Endodermal cell (in vitro differentiated cells): ENCODE data around the gene HNF1B. TPM values are rescaled to one million over a fixed set of nuclear protein-coding genes. Genes with fewer than 3 reads are reported as not detected.

Experiments used
- DNase-seq: peaks from one replicate; pipeline ENCODE4 v3.0.0-alpha.2; 2017
- H3K27ac ChIP-seq: 2 replicates; pipeline ENCODE4 v1.5.1; 2013; ENCODE audit warnings: mild to moderate bottlenecking, low read depth, low read length, moderate library complexity
- H3K27me3 ChIP-seq: 2 replicates; pipeline ENCODE4 v1.6.1; 2013; ENCODE audit warnings: mild to moderate bottlenecking, low read length, moderate library complexity; ENCODE audit not compliant: insufficient read depth, control insufficient read depth, poor library complexity, severe bottlenecking
- H3K36me3 ChIP-seq: 2 replicates; pipeline ENCODE4 v1.7.0; 2013; ENCODE audit warnings: mild to moderate bottlenecking, low read length, moderate library complexity; ENCODE audit not compliant: control insufficient read depth, insufficient read depth
- H3K4me1 ChIP-seq: one replicate; pipeline ENCODE4 v1.7.0; 2013; ENCODE audit warnings: low read length; ENCODE audit not compliant: control insufficient read depth, insufficient read depth
- H3K4me3 ChIP-seq: 2 replicates; pipeline ENCODE4 v1.5.1; 2013; ENCODE audit warnings: mild to moderate bottlenecking, low read length, moderate library complexity
- H3K9ac ChIP-seq: 2 replicates; pipeline ENCODE4 v1.6.1; 2013; ENCODE audit warnings: mild to moderate bottlenecking, low read length, moderate library complexity; ENCODE audit not compliant: poor library complexity, severe bottlenecking; ENCODE audit errors: extremely low read depth
- H3K9me3 ChIP-seq: 2 replicates; pipeline ENCODE4 v1.6.1; 2013; ENCODE audit warnings: mild to moderate bottlenecking, low read length, moderate library complexity; ENCODE audit not compliant: control insufficient read depth
- H3K27ac Mint-ChIP-seq: 2 replicates; pipeline ENCODE4 v1.8.0; 2020; ENCODE audit warnings: mixed read lengths
- H3K27me3 Mint-ChIP-seq: 2 replicates; pipeline ENCODE4 v1.8.0; 2021; ENCODE audit warnings: mild to moderate bottlenecking, mixed read lengths; ENCODE audit not compliant: insufficient read depth
- H3K36me3 Mint-ChIP-seq: 2 replicates; pipeline ENCODE4 v1.8.0; 2020; ENCODE audit warnings: low read depth, mixed read lengths
- H3K4me1 Mint-ChIP-seq: 2 replicates; pipeline ENCODE4 v1.8.0; 2020; ENCODE audit warnings: mixed read lengths
- H3K4me3 Mint-ChIP-seq: 2 replicates; pipeline ENCODE4 v1.8.0; 2020; ENCODE audit warnings: mild to moderate bottlenecking, moderate library complexity, mixed read lengths
- H3K9me3 Mint-ChIP-seq: 2 replicates; pipeline ENCODE4 v1.8.0; 2020; ENCODE audit warnings: mild to moderate bottlenecking, mixed read lengths
- WGBS, 2 experiments: methylation state at CpG; one replicate each; pipeline versions ENCODE4 v1.1.5 to v1.1.7; 2013; ENCODE audit warnings: missing lambda C conversion rate in 2 of 2, mixed read lengths in 1 of 2; ENCODE audit not compliant: insufficient coverage in 1 of 2, insufficient read length in 1 of 2; 5-methylcytosine and 5-hydroxymethylcytosine counted together
- total RNA-seq, 2 donors: library from RNA; stranded (reverse); fragmentation: NEBNext Ultra II Directional in 1 of 2; extraction: Animal tissue kit (Norgen Biotek cat#: 25700) in 1 of 2; gene quantifications; 2 replicates in 1 of 2; 3 replicates in 1 of 2; pipeline ENCODE4 v1.2.1, GENCODE V29; 2021
- TF ChIP-seq, protein P1 (sequence below): fragments of 200-600 bp; sonication (generic); conservative IDR thresholded peaks from 2 replicates; pipeline ENCODE4 v1.5.0; 2021; ENCODE audit warnings: antibody characterized with exemption, mild to moderate bottlenecking

The HNF1B gene
- total RNA-seq, 2 donors from 2014 or later: 39.7 to 42.7 TPM

DNA sequence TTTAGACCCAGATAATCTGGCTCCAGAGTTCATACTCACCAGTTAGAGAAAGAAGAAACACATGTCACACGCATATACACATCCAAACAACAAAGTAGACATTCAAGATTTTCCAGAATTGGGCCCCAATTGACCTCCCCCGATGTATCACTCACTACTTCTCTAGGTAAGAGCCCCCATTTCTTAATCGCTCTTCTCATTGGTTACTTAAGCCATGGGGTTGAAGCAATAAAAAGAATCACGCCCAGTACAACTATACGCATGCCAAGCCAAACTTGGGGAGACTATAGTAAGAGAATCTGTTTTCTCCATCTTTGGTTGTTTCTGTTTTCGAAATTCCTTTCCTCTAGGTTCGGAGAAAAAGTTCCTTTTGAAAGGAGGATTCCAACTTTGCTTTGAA, 102.2 kb downstream of the HNF1B start:
- WGBS, 2 experiments: 0 to 3% methylated on average over 5 to 7 of the region's 7 CpGs
- Mint-ChIP-seq H3K9me3 (no peaks in the 10 kb centered on the region), H3K27me3 (peaks cover 28% of the 10 kb centered on the region), H3K4me1 (peaks cover 11% of the 10 kb centered on the region), H3K36me3 (peaks cover 33% of the 10 kb centered on the region), H3K27ac (peak overlapping the region; percentile 94), H3K4me3 (peak overlapping the region; percentile 93)
- TF ChIP-seq, protein P1, sequence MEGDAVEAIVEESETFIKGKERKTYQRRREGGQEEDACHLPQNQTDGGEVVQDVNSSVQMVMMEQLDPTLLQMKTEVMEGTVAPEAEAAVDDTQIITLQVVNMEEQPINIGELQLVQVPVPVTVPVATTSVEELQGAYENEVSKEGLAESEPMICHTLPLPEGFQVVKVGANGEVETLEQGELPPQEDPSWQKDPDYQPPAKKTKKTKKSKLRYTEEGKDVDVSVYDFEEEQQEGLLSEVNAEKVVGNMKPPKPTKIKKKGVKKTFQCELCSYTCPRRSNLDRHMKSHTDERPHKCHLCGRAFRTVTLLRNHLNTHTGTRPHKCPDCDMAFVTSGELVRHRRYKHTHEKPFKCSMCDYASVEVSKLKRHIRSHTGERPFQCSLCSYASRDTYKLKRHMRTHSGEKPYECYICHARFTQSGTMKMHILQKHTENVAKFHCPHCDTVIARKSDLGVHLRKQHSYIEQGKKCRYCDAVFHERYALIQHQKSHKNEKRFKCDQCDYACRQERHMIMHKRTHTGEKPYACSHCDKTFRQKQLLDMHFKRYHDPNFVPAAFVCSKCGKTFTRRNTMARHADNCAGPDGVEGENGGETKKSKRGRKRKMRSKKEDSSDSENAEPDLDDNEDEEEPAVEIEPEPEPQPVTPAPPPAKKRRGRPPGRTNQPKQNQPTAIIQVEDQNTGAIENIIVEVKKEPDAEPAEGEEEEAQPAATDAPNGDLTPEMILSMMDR: no peak
- peaks cover 32% of the 10 kb centered on the region for H3K36me3 ChIP-seq
- peak overlapping the region; percentile 62 for H3K27ac ChIP-seq
- H3K27me3 ChIP-seq: peaks cover 23% of the 10 kb centered on the region
- H3K4me3 ChIP-seq: peak overlapping the region; percentile 98
- H3K9me3 ChIP-seq: no peaks in the 10 kb centered on the region
- DNase-seq: no peak
- peaks cover 3% of the 10 kb centered on the region for H3K4me1 ChIP-seq
- peak overlapping the region; percentile 92 for H3K9ac ChIP-seq

DNA sequence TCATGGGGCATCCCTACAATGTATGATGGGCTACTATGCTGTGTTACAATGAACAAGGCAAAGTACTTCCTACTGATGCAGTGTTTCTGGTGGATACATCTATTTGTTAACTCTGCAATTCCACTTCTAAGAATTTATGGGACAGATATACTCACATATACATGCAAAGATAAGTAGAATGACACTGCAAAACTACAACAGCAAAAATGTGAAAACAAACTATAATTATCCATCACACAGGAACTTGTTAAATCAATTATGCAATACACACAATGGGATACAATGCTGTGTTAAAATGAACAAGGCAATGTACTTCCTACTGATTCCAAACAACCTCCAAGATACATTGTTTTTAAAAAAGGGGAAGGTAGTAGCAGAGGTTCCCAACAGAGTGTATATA, 104.8 kb downstream of the HNF1B start:
- H3K9me3 ChIP-seq: peaks cover 11% of the 10 kb centered on the region
- no peak overlapping the region for H3K27ac ChIP-seq
- H3K9ac ChIP-seq: no peak overlapping the region
- peaks cover 11% of the 10 kb centered on the region for H3K4me1 Mint-ChIP-seq
- no peak overlapping the region for H3K27ac Mint-ChIP-seq
- TF ChIP-seq, protein P1: no peak
- H3K36me3 Mint-ChIP-seq: peaks cover 58% of the 10 kb centered on the region
- H3K9me3 Mint-ChIP-seq: peaks cover 1% of the 10 kb centered on the region
- no peak overlapping the region for H3K4me3 ChIP-seq
- H3K27me3 Mint-ChIP-seq: peaks cover 7% of the 10 kb centered on the region
- no peak overlapping the region for H3K4me3 Mint-ChIP-seq
- H3K27me3 ChIP-seq: no peaks in the 10 kb centered on the region
- peaks cover 57% of the 10 kb centered on the region for H3K36me3 ChIP-seq
- no peak for DNase-seq
- H3K4me1 ChIP-seq: peaks cover 3% of the 10 kb centered on the region

DNA sequence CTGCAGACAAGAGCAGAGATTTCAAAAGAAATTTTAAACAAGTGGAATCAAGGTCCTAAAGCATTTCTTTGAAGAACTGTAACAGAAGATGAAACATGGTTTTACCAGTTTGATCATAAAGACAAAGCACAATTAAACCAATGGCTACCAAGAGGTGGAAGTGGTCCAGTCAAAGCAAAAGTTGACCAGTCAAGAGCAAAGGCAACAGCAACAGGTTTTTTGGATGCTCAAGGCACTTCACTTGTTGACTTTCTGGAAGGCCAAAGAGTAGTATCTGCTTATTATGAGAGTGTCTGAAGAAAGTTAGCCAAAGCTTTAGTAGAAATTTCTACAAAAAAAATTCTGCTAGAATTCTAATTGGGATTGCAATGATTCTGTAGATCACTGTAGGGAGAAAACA, 106.9 kb downstream of the HNF1B start:
- TF ChIP-seq, protein P1: no peak
- Histone ChIP-seq H3K27ac (no peak overlapping the region), H3K27me3 (no peaks in the 10 kb centered on the region), H3K36me3 (peaks cover 72% of the 10 kb centered on the region), H3K9me3 (peaks cover 11% of the 10 kb centered on the region), H3K9ac (no peak overlapping the region), H3K4me3 (no peak overlapping the region), H3K4me1 (no peaks in the 10 kb centered on the region)
- H3K27me3 Mint-ChIP-seq: no peaks in the 10 kb centered on the region
- no peak for DNase-seq
- peaks cover 67% of the 10 kb centered on the region for H3K36me3 Mint-ChIP-seq
- H3K9me3 Mint-ChIP-seq: peaks cover 1% of the 10 kb centered on the region
- no peak overlapping the region for H3K27ac Mint-ChIP-seq
- H3K4me1 Mint-ChIP-seq: peaks cover 5% of the 10 kb centered on the region
- H3K4me3 Mint-ChIP-seq: no peak overlapping the region

Other genes starting within 250 kb of the HNF1B start
- 10 to 100 TPM; 47.2 to 52.4 TPM for gene SYNRG, start 135.6 kb downstream of the HNF1B start, total RNA-seq
- 10 to 100 TPM; 51.5 to 63.3 TPM for gene DDX52, start 101.6 kb downstream of the HNF1B start, total RNA-seq
- gene TBC1D3K, start 179.4 kb upstream of the HNF1B start, total RNA-seq: not detected
- gene TBC1D3L, start 244.0 kb upstream of the HNF1B start, total RNA-seq: 10 to 100 TPM; 22.3 to 35.8 TPM